Kasumi-1 (cell line): ENCODE measurements around the gene SPG7.
"Not testable (repeated sequence)": the region's sequence is repeated elsewhere in the genome, so short reads cannot be mapped to it uniquely, and the experiment has no call there.

Source experiments
- DNase-seq, 2 experiments: peaks; one replicate each; lab custom pipeline; 2025; lab: John Stamatoyannopoulos, UW

SPG7 gene

DNA sequence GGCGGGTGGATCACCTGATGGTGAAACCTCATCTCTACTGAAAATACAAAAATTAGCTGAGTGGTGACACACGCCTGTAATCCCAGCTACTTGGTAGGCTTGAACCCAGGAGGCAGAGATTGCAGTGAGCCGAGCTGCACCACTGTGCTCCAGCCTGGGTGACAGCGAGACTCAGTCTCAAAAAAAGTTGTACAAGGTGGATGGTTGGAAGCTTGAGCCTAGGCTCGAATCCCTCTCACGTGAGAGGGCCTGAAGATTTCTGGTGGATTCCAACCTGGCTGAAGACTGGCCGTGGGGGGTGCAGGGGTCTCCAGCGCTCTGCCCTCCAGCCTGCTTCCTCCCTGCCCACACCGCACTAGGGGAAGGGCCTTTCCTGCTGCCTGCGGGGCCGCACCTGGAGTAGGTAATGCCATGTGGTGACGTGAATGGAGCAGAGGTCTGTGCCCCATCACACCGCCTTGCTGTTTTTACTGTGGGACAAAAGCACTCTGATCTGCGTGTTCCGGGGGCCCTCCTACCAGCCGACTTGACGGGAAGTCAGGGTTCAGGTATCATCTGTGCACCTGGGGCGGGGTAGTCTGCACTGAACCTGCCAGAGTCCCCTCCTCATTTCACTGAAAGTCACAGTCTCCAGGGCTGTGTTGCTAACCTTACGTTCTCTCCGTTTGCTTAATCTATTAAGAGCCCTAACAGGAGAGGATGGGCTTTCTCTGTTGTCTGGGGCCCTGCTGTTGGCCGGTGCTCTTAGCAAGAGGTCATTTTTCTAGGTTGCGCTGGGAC is 56.5 kb downstream of the SPG7 start:
- peak; percentile 36 to 48 for DNase-seq

DNA sequence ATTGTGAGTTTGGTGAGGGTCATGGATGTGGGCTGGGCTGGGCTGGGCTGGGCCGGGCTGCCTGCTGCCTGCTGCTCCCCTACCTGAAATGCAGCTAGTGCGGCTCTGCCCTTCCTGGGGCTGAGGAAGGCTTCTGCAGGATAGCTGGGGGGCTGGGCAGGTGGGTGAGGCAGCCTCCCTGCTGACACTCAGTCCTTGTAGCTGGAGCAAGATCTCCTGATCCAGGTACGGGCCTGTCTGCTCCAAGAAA is 57.0 kb downstream of the SPG7 start:
- DNase-seq = peak in 1 of 2 experiments; percentile 61

DNA sequence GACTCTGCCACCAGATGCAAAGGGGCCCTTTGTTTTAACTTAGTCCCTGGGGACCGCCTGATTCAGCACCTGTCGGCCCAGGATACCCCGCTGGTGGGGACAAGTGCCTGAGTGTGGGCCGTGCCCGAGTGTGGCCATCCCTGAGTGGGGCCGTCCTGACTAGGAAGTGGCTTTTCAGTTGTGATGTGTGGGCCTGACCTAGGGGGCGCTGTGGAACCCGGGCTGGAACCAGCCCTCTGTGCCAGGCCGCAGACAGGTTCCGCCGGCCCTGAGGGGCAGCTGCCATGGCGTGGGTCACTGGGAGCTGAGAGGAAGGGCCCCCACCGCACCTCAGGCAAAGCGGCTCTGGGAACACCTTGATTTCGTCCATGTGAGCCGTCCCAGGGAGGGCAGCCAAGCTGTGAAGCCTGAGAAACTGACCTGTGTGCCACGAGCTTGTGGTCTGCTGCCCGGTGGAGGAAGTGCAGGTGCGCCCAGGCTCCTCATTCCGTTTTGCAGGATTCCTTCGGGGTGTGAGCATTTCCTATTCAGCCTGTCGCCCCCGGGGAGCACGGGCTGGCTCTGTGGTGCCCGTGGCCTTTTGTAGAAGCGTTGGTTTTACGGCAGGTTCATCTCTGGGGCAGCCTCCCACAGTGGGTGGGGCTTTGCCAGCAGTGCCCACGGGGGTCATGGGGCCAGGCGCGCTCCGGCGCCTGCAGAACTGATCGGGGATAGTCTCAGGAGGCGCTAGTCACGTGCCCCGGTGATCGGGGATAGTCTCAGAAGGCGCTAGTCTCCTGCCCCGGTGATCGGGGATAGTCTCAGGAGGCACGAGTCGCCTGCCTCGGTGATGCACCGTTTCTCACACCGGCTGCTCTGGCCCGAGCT is 57.5 kb downstream of the SPG7 start:
- DNase-seq = peak; percentile 56 to 61

DNA sequence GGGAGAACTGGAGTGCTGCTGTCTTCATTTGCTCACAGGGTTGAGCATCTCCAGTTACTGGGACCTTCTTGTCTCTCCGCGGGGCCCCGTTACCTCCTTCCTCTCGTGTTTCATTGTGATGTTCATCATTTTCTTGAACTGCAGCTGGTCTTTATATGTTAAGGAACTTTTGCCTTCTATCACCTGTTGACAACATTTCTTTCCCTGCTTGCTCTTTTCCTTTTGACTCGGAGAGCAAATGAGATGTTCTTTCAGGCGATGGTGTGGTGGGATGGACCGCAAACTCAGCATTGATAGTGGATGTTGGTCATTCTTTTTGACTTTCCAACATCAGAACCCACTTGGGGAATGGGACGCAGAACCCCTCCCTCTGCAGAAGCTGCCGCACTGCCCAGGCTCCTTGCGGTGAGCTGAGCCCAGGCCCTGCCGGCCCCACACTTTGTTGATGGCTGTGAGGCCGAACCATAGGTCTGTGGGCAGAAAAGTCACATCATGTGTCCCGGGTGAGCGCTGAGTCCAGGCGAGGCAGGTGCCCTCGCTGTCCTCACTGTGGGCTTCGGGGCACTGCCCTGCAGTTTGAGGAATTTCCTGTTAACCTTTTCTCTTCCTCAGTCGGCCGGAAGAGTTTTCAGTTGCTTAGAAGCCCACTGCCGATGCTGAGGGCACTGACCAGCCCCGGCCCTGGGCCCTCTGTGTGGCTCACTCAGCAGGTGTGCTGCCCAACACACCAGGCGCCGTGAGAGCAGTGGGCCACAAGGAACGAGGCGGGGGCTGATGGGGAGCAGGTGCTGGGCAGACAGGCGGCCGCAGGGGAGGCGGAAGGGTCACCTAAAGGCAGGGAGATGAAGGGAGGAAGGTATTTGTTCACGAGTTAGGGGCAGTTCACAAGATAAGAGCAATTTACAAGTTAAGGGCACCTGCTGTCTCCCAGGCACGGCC is 59.7 kb downstream of the SPG7 start:
- DNase-seq = no peak

DNA sequence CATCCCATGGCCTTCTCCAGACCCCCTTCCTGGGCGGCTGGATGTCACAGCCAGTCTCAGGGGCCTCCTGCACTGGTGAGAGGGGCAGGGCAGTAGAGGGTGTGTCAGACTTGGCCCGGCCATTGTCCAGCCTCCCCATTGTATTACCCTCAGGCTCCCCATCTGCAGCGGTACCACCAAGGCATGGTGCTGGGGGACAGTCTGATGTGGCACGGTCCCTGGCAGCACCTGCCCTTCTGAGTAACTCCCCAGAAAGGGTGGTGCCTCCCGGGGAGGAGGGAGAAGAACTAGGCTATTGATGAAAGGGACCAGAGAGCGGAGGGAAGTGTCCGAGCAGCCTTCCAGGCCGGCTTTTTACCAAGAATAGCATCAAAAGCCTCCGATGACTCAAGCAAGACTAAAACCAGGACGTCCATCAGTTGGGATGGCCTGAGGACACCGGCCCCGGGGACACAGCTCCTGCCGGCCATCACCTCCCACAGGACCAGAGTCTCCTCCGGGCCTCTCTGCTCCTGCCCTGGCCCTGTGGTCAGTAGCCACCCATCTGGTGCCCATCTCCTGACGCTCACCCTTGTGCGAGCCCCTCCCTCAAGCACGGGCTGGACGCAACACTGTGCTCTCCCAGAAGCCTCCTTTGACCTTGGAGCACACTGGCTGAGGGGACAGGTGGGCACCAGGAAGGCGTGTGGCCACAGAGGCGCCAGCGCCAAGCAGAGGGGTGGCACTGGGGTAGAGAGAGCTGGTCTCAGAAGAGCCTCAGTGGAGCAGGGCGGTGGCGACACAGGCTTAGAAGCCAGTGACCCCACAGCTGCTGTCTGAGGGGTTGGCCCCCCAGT is 61.5 kb downstream of the SPG7 start:
- DNase-seq = no peak

DNA sequence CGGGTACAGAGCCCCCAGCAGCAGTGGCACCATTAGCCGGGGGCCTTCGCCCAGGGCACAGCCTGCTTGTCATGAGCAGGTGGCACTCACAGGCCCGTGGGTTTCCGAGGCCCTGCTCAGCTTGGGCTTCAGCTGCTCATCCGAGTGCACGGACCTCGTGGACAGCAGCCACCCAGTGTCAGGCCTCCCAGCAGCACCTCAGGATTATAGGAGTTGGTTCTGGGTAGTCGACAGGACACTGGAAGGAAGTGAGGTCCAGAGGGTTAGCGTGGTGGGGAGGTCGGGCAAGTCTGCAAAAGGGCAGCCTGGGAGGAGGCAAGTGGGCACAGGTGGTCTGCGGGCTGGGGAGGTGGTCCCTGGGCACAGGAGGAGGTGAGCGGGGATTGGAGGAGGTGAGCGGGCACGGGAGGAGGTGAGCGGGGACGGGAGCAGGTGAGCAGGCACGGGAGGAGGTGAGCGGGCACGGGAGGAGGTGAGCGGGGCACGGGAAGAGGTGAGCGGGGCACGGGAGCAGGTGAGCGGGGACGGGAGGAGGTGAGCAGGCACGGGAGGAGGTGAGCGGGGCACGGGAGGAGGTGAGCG is 62.2 kb downstream of the SPG7 start:
- DNase-seq = no peak

DNA sequence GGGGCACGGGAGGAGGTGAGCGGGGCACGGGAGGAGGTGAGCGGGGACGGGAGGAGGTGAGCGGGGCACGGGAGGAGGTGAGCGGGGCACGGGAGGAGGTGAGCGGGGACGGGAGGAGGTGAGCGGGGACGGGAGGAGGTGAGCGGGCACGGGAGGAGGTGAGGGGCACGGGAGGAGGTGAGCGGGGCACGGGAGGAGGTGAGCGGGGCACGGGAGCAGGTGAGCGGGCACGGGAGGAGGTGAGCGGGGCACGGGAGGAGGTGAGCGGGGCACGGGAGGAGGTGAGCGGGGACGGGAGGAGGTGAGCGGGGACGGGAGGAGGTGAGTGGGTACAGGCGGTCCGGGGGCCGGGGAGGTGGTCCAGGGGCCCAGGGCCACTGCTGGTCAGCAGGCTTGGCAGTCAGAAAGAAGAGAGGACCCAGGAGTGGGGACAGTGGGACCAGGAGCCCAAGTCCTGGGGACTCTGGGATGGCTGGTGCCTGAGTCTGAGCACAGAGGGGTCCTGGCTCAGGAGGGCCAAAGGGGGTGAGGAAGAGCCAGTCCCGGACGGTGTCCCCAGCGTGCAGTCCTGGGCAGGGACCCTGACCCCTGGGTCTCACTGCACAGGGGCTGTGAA is 62.9 kb downstream of the SPG7 start:
- DNase-seq = not testable (repeated sequence)

DNA sequence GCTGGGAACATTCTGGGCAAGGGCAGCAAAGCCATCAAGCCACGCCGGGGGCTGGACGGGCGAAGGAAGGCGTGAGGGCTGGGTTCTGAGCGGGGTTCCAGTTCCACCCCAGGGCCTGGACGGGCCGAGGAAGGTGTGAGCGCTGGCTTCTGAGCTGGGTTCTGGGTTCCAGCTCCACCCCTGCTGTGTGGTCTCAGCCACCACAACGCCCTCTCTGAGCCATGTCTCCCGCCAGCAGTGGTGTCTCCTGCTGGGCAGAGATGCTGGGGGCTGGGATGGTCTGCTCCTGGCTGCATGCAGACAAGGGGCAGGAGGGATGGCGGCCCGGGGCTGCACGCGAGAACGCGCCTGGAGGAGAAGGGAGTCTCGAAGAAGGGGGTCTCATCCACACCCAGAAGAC is 63.4 kb downstream of the SPG7 start:
- no peak for DNase-seq

DNA sequence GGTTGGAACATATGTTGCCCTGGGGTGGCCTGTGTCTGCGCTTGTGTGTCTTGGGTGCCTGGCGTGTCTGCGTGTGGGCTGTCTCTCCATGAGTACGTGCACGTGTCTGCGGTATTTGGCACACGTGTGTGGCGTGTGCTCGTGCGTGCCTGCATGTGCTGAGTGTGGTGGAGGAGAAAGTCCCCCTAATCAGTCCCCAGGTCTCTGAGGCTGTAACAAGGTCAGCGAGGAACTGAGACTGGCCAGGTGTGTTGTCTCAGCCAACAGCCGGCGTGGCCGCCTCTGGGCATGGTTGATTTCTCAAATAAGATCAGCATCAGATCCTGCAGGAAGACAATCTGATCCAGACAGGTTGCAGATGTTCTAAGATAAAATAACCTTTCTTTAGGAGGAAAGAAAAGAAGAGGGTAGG is 63.9 kb downstream of the SPG7 start:
- DNase-seq = no peak

DNA sequence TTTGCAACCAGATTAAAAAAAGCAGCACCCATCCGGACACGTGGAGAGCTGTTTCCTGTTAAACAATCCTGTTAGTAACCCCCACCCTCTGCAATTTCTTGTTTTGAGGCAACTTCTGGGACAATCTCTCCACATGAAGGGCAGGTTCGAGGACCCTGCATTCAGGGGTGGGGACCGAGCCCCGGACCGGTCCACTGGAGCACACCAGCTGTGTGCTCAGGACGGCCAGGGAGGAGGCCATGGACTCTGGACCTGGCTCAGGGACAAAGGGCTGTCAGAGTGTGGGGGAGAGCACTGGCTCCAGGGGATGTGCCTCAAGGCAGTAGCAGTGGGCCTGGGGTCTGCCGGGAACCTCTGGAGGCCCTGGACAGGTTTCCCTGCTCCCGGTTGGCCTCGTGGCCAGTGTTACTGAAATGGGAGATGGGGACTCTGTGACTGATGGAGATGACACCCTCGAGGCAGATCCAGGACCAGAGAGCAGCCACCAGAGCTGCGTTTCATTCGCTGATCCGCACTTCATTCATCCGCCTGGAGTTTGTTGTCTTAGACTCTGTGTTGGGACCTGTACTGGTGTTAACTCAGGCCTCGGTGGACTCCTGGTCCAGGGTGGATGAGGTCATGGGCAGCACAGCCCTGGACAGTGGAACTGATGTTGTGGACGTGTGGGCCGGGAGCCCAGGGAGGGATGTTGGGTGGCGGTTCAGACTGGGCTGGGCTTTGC is 64.4 kb downstream of the SPG7 start:
- peak; percentile 38 to 42 for DNase-seq

DNA sequence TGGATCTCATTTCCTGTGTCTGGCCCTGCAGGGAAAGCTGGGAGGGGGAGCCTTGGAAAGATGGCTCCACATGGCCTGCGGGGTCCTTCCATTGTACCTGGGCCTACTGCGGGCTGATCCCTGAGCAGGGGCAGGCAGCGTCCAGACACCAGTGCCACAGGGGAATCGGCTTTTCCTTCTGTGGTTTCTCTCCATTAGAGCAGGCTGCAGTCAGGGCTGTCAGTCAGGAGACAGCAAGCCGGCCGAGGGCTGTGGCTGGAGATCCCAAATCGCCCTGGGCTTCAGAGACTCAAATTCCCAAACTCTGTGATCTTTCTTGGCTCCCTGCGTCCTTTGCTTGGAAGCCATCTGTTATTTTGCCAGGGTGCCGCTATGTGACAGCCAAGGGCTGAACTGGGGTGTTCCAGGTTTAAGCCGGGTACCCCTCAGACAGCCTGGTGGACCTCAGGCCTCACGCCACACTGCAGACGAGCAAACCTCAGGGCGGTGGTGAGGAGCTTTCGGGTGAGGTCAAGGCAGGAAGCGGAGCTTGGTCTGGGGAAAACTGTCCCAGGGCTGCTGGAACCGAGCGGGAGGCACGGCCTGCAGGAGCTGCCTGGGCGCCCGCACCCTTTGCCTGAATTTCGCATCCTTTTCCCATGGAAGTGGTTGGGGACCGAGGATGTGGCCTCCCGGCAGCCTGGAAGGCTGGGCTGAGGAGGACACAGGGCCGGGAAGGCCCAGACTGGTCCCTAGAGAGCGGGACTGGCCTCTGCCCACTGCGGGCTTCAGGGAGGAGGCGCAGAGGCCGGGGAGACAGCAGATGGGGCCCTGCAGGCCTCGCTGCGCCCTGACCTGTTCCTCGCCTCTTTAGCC is 65.8 kb downstream of the SPG7 start:
- DNase-seq = no peak

DNA sequence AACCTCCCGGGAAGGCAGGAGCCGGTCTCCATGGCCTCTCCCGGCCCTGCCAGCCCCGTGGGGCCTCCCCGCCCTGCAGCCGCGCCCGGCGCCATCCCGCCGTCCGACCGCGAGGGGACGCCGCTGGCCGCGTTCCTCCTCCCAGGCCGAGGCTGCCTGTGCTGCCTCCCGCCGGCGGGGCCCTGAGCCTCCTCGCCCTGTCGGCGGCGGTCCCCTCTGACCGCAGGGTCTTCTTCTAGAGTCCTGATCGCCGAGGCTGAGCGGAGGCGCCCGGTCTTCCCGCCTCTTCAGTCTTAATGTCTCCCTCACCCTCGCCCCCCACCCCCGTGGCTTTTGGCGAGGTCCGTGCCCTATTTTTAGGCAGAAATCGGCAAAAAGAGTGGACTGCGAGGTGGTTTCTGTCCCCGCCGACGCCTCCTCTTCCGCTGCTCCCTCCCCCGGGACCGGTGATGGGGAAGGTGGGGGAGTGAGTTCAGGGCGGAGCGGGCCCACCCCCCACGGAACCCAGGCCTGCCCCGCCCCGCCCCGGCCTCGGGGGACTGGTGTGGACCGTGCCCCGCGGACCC is 66.6 kb downstream of the SPG7 start:
- peak; percentile 48 to 59 for DNase-seq

DNA sequence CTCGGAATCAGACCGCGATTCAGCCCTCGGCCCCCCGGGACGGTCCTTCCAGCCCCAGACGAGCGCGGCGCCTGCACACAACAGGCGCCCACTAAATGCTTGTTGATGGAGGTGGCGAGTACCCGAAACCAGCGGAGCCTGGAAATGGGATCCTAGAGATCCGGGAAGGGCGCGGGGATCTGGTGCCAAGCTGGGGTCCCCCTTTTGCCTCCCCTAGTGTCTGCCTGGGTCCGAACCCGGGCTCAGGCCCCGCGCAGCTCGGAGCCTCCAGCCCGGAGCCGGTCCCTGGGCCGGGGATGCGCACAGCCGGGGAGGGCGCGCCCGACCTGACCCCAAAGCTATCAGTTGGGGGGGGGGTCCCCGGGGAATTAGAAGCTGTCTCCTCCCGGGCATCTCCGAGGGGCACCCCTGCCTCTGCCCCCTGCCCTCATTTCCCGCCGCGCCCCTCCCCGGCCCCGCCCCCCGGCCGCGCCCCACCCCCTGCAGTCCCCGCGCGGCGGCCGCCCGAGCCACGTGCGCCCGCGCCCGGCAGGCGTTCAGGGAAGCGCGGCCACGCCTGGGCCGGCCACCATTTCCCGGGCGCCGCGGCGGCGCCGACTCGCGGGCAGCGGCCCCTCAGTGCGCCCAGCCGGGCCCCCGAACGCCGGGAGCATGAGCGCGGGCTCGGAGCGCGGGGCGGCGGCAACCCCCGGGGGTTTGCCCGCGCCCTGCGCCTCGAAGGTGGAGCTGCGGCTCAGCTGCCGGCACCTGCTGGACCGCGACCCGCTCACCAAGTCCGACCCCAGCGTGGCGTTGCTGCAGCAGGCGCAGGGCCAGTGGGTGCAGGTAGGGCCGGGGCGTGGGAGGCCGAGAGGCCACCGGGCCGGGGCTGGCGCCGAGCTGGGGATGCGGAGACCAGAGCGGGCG is 67.3 kb downstream of the SPG7 start, which contains the start of gene CPNE7:
TSS of gene CPNE7 (plus strand) at position 512 of the 906 bp plus-strand sequence. CDS start at position 652, 140 bp downstream.
- no peak for DNase-seq

DNA sequence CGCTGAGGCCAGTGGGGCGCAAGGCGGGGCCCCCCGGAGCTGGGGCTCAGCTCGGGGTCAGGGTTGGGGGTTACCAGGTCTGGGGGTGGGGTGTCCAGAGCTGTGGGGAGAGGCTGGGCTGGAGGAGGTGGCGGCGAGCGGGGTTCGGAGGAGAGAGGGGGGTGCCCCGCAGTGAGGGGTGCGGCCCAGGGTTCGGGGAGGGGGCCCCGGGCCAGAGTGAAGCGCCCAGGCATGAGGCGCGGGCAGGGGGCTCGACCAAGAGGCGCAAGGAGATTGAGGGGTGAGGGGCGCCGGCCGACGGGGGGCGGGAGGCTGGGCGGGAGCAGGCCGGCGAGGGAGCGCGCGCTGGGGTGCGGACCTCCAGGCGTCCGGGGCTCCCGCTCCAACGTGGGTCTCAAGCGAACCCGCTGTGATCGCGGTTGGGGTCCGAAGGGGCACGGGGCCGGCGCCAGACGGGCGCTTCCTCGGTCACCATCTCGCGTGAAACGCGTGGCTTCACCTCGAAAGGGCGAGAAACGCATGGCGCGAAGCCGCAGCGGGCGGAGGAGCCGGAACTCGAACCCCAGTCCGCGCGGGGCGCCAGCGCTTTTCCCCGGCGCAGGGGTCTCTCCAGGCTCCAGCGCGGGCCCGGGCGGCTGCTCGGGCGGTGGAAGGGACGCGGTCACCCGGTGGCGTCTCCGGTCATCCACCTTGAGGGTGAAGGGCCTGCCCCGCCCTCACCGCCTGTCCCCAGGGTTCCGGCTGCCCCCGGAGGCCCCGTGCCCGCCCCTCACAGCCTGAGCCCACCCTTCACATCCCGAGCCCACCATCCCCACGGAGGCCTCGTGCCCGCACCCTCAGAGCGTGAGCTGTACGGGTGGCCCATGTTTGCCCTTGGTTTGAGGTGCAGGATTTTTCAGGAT is 68.2 kb downstream of the SPG7 start:
- DNase-seq = no peak

DNA sequence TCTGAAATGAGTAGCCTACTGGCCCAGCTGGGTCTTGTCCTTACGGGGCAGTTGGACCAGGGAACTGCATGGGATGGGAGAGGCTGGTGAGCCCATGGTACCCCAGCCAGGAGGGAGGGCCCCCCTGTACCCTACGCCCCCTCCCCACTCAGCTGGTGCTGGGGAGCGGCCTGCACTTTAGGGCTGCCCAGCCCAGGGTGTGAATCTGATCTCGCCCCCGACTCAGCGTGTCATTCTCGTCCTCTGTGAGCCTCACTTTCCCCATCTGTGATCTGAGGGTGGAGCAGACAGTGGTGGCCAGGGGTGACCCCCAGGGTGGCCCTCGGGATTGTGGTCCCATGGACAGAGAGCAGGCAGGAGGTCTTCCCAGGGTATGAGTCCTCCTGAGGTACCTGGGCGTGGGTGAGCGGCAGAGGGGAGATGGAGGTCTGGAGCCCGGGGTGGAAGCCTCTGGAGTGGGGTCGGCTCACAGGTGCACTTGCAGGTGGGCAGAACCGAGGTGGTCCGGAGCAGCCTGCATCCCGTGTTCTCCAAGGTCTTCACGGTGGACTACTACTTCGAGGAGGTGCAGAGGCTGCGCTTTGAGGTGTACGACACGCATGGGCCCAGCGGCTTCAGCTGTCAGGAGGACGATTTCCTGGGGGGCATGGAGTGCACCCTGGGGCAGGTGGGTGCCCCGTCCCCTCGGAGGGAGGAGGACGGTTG is 69.0 kb downstream of the SPG7 start:
- DNase-seq = no peak

DNA sequence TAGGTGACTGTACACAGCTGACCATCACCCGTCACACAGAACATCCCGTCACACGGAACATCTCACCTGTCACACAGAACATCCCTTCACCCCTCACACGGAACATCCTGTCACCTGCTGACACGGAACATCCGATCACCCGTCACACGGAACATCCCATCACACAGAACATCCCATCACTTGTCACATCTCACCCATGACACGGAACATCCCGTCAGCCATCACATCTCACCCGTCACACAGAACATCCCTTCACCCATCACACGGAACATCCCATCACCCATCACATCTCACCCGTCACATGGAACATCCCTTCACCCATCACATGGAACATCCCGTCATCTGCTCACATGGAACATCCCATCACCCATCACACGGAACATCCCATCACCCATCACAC is 71.1 kb downstream of the SPG7 start:
- no peak for DNase-seq
